ENCODE measurements around the gene CLEC4A. TPM values are rescaled to one million over a fixed set of nuclear protein-coding genes. Genes with fewer than 3 reads are reported as not detected.
"Not testable (repeated sequence)": the region's sequence is repeated elsewhere in the genome, so short reads cannot be mapped to it uniquely, and the experiment has no call there.

The CLEC4A gene
- total and polyA plus RNA-seq, 2 experiments from 2014 or later = 0.48 TPM; not detected in 1

GRCh38 chr12:8133636-8134397 is 10.4 kb downstream of the CLEC4A start:
- not testable (repeated sequence) for H3K4me1 Mint-ChIP-seq; H3K4me1 ChIP-seq (ENCODE audit: insufficient read depth); H3K4me2 ChIP-seq; H3K9me3 Mint-ChIP-seq; H3K4me3 ChIP-seq; ATAC-seq; DNase-seq (ENCODE audit: low spot score); H3F3A ChIP-seq (replicated peaks; ENCODE audit: low read depth); H3K27ac Mint-ChIP-seq; H2AFZ ChIP-seq; H4K20me1 ChIP-seq (replicated peaks; ENCODE audit: insufficient read depth); H3K79me2 ChIP-seq (replicated peaks; ENCODE audit: insufficient read depth); H3K27ac ChIP-seq (ENCODE audit: low read depth); H3K9me2 ChIP-seq (ENCODE audit: insufficient read depth); H3K36me3 Mint-ChIP-seq (ENCODE audit: low read depth); H3K36me3 ChIP-seq (ENCODE audit: insufficient read depth); H3K27me3 Mint-ChIP-seq (ENCODE audit: insufficient read depth, low read depth, poor library complexity); H3K4me3 Mint-ChIP-seq; H3K27me3 ChIP-seq (ENCODE audit: insufficient read depth)

GRCh38 chr12:8134398-8134930 is 11.0 kb downstream of the CLEC4A start:
- not testable (repeated sequence) for H3K79me2 ChIP-seq (replicated peaks; ENCODE audit: insufficient read depth); H3K36me3 Mint-ChIP-seq (ENCODE audit: low read depth); H3K4me1 Mint-ChIP-seq; H3K27me3 ChIP-seq (ENCODE audit: insufficient read depth); H3K27ac ChIP-seq (ENCODE audit: low read depth); H3K4me1 ChIP-seq (ENCODE audit: insufficient read depth); H3K27ac Mint-ChIP-seq; H3K9me3 Mint-ChIP-seq; H3K4me3 Mint-ChIP-seq; H3K4me3 ChIP-seq; H2AFZ ChIP-seq; H3F3A ChIP-seq (replicated peaks; ENCODE audit: low read depth); DNase-seq (ENCODE audit: low spot score); H3K27me3 Mint-ChIP-seq (ENCODE audit: insufficient read depth, low read depth, poor library complexity); H3K36me3 ChIP-seq (ENCODE audit: insufficient read depth); H4K20me1 ChIP-seq (replicated peaks; ENCODE audit: insufficient read depth); H3K4me2 ChIP-seq; H3K9me2 ChIP-seq (ENCODE audit: insufficient read depth)
- ATAC-seq = 0 out of 3 replicates have a peak, but pooled peaks have one; percentile 26

GRCh38 chr12:8141647-8142046 is 18.2 kb downstream of the CLEC4A start:
- H3K4me3 ChIP-seq; H3K27me3 ChIP-seq (ENCODE audit: insufficient read depth); H3K9me2 ChIP-seq (ENCODE audit: insufficient read depth); H2AFZ ChIP-seq; H4K20me1 ChIP-seq (replicated peaks; ENCODE audit: insufficient read depth); H3K4me3 Mint-ChIP-seq; H3F3A ChIP-seq (replicated peaks; ENCODE audit: low read depth); DNase-seq (ENCODE audit: low spot score); ATAC-seq; H3K27me3 Mint-ChIP-seq (ENCODE audit: insufficient read depth, low read depth, poor library complexity); H3K27ac ChIP-seq (ENCODE audit: low read depth); H3K79me2 ChIP-seq (replicated peaks; ENCODE audit: insufficient read depth); H3K4me2 ChIP-seq; H3K27ac Mint-ChIP-seq: not testable (repeated sequence)
- H3K4me1 Mint-ChIP-seq = peaks cover 17% of the 10 kb centered on the region
- peaks cover 15% of the 10 kb centered on the region for H3K4me1 ChIP-seq (ENCODE audit: insufficient read depth)
- H3K36me3 Mint-ChIP-seq (ENCODE audit: low read depth) = peaks cover 17% of the 10 kb centered on the region
- H3K36me3 ChIP-seq (ENCODE audit: insufficient read depth) = 0 out of 2 replicates have a peak, but pooled peaks cover 12% of the 10 kb centered on the region
- peaks cover 21% of the 10 kb centered on the region for H3K9me3 Mint-ChIP-seq

- no peak overlapping the region for H3K27ac Mint-ChIP-seq
- Histone ChIP-seq H3K9me2 (ENCODE audit: insufficient read depth) (peaks cover 6% of the 10 kb centered on the region), H3K36me3 (ENCODE audit: insufficient read depth) (0 out of 2 replicates have a peak, but pooled peaks cover 12% of the 10 kb centered on the region), H3K4me1 (ENCODE audit: insufficient read depth) (peaks cover 21% of the 10 kb centered on the region), H3K27ac (ENCODE audit: low read depth) (no peak overlapping the region), H4K20me1 (replicated peaks; ENCODE audit: insufficient read depth) (no peaks in the 10 kb centered on the region), H3F3A (replicated peaks; ENCODE audit: low read depth) (0 out of 2 replicates have a peak, but pooled peaks cover 3% of the 10 kb centered on the region), H2AFZ (no peak overlapping the region), H3K79me2 (replicated peaks; ENCODE audit: insufficient read depth) (no peaks in the 10 kb centered on the region), H3K27me3 (ENCODE audit: insufficient read depth) (no peaks in the 10 kb centered on the region), H3K4me2 (no peak overlapping the region), H3K4me3 (no peak overlapping the region)
- peaks cover 19% of the 10 kb centered on the region for H3K4me1 Mint-ChIP-seq
- H3K27me3 Mint-ChIP-seq (ENCODE audit: insufficient read depth, low read depth, poor library complexity) = peaks cover 4% of the 10 kb centered on the region
- DNase-seq (ENCODE audit: low spot score) = no peak
- H3K36me3 Mint-ChIP-seq (ENCODE audit: low read depth) = peaks cover 17% of the 10 kb centered on the region
- peaks cover 21% of the 10 kb centered on the region for H3K9me3 Mint-ChIP-seq
- TF ChIP-seq STAT1 (IDR thresholded peaks at IDR 0.05; ENCODE audit: unreplicated experiment) (no peak), CTCF (conservative IDR thresholded peaks at IDR 0.05; ENCODE audit: low read depth in 2 of 2) (no peak), CREB1 (CRISPR knock-in tag; IDR thresholded peaks at IDR 0.05; ENCODE audit: low read depth) (no peak)
- no peak for ATAC-seq
- no peak overlapping the region for H3K4me3 Mint-ChIP-seq
Observed at GRCh38 chr12:8143261-8143660, 19.8 kb downstream of the CLEC4A start.

All from GM23338 (cell line).